GM23338 (cell line): ENCODE data around the gene PANK1. TPM values are rescaled to one million over a fixed set of nuclear protein-coding genes. Genes with fewer than 3 reads are reported as not detected.

Experiments used
- ATAC-seq: fragments of 200-7000 bp; cut with Tn5 transposase; 3 replicates; pipeline ENCODE4 v1.9.1; 2020
- DNase-seq: peaks from one replicate; pipeline ENCODE4 v3.0.0-alpha.2; 2015; ENCODE audit warnings: low spot score
- H2AFZ ChIP-seq: fragments of 200-600 bp; sonication (generic); 2 replicates; pipeline ENCODE4 v1.8.0; 2016; ENCODE audit warnings: antibody characterized with exemption, mild to moderate bottlenecking, moderate library complexity
- H3F3A ChIP-seq: fragments of 200-600 bp; sonication (generic); replicated peaks from 2 replicates; pipeline ENCODE4 v1.8.0; 2017; ENCODE audit warnings: antibody characterized with exemption, mixed run types, low read depth
- H3K27ac ChIP-seq: fragments of 200-600 bp; sonication (generic); 2 replicates; pipeline ENCODE4 v1.6.1; 2016; ENCODE audit warnings: low read depth
- H3K27me3 ChIP-seq: fragments of 200-600 bp; sonication (generic); 2 replicates; pipeline ENCODE4 v1.8.0; 2016; ENCODE audit warnings: mild to moderate bottlenecking, mixed run types, moderate library complexity; ENCODE audit not compliant: insufficient read depth
- H3K36me3 ChIP-seq: fragments of 200-600 bp; sonication (generic); 2 replicates; pipeline ENCODE4 v1.8.0; 2016; ENCODE audit warnings: mild to moderate bottlenecking; ENCODE audit not compliant: insufficient read depth
- H3K4me1 ChIP-seq: fragments of 200-600 bp; sonication (generic); 2 replicates; pipeline ENCODE4 v1.8.0; 2016; ENCODE audit warnings: mild to moderate bottlenecking, moderate library complexity; ENCODE audit not compliant: insufficient read depth
- H3K4me2 ChIP-seq: fragments of 200-600 bp; sonication (generic); 2 replicates; pipeline ENCODE4 v1.7.1; 2017; ENCODE audit warnings: mixed run types
- H3K4me3 ChIP-seq: fragments of 200-600 bp; sonication (generic); 2 replicates; pipeline ENCODE4 v1.6.1; 2016; ENCODE audit warnings: mixed run types
- H3K79me2 ChIP-seq: fragments of 200-600 bp; sonication (generic); replicated peaks from 2 replicates; pipeline ENCODE4 v1.8.0; 2017; ENCODE audit warnings: mild to moderate bottlenecking; ENCODE audit not compliant: insufficient read depth
- H3K9me2 ChIP-seq: fragments of 200-600 bp; sonication (generic); 2 replicates; pipeline ENCODE4 v1.8.0; 2017; ENCODE audit not compliant: insufficient read depth
- H4K20me1 ChIP-seq: fragments of 200-600 bp; sonication (generic); replicated peaks from 2 replicates; pipeline ENCODE4 v1.8.0; 2017; ENCODE audit warnings: mild to moderate bottlenecking; ENCODE audit not compliant: insufficient read depth
- H3K27ac Mint-ChIP-seq: 2 replicates; pipeline ENCODE4 v1.8.0; 2020; ENCODE audit warnings: inconsistent platforms, mild to moderate bottlenecking, moderate library complexity, mixed read lengths
- H3K27me3 Mint-ChIP-seq: 3 replicates; pipeline ENCODE4 v1.8.0; 2022; ENCODE audit warnings: low read depth, mild to moderate bottlenecking, moderate library complexity, mixed read lengths, inconsistent platforms; ENCODE audit not compliant: insufficient read depth, poor library complexity
- H3K36me3 Mint-ChIP-seq: 3 replicates; pipeline ENCODE4 v1.8.0; 2021; ENCODE audit warnings: low read depth, mild to moderate bottlenecking, inconsistent platforms, moderate library complexity, mixed read lengths
- H3K4me1 Mint-ChIP-seq: 3 replicates; pipeline ENCODE4 v1.8.0; 2020; ENCODE audit warnings: mild to moderate bottlenecking, inconsistent platforms, mixed read lengths
- H3K4me3 Mint-ChIP-seq: 3 replicates; pipeline ENCODE4 v1.8.0; 2021; ENCODE audit warnings: moderate library complexity, mild to moderate bottlenecking, inconsistent platforms, mixed read lengths
- H3K9me3 Mint-ChIP-seq: 3 replicates; pipeline ENCODE4 v1.8.0; 2020; ENCODE audit warnings: moderate library complexity, mild to moderate bottlenecking, inconsistent platforms, mixed read lengths
- CREB1 ChIP-seq: fragments of 250-450 bp; sonication (Bioruptor Pico); IDR thresholded peaks from 2 replicates; pipeline ENCODE4 v1.5.0; 2020; ENCODE audit warnings: low read depth, mild to moderate bottlenecking, moderate library complexity
- EZH2 ChIP-seq: fragments of 200-600 bp; sonication (generic); IDR thresholded peaks from one replicate; pipeline ENCODE4 v1.8.0; 2017; ENCODE audit warnings: antibody characterized with exemption, mild to moderate bottlenecking, low read depth; ENCODE audit not compliant: unreplicated experiment
- EZH2phosphoT487 ChIP-seq: fragments of 200-600 bp; sonication (generic); IDR thresholded peaks from one replicate; pipeline ENCODE4 v1.8.1; 2018; ENCODE audit warnings: antibody characterized with exemption; ENCODE audit not compliant: unreplicated experiment
- JUNB ChIP-seq: IDR thresholded peaks from one replicate; pipeline ENCODE4 v1.6.1; 2016; ENCODE audit warnings: antibody characterized with exemption; ENCODE audit not compliant: unreplicated experiment
- NANOG ChIP-seq: IDR thresholded peaks from 2 replicates; pipeline ENCODE4 v1.6.1; 2016; ENCODE audit warnings: antibody characterized with exemption, borderline replicate concordance
- POLR2AphosphoS5 ChIP-seq: IDR thresholded peaks from 2 replicates; pipeline ENCODE4 v1.6.1; 2016; ENCODE audit warnings: antibody characterized with exemption, low read depth
- REST ChIP-seq: IDR thresholded peaks from one replicate; pipeline ENCODE4 v1.6.1; 2018; ENCODE audit warnings: antibody characterized with exemption; ENCODE audit not compliant: unreplicated experiment
- STAT1 ChIP-seq: IDR thresholded peaks from one replicate; pipeline ENCODE4 v1.6.1; 2016; ENCODE audit warnings: antibody characterized with exemption; ENCODE audit not compliant: unreplicated experiment
- ZNF114 ChIP-seq: fragments of 250-450 bp; sonication (Bioruptor Pico); IDR thresholded peaks from 2 replicates; pipeline ENCODE4 v1.5.0; 2020; ENCODE audit warnings: mild to moderate bottlenecking, moderate library complexity
- ZNF331 ChIP-seq: fragments of 250-450 bp; sonication (Bioruptor Pico); IDR thresholded peaks from 2 replicates; pipeline ENCODE4 v1.5.0; 2020; ENCODE audit warnings: low read depth, mild to moderate bottlenecking, moderate library complexity
- polyA plus RNA-seq: library from polyadenylated mRNA; unstranded; fragments of >200 nt; fragmentation: Nextera tagmentation; extraction: Ambion mirVana; gene quantifications from 2 replicates; pipeline ENCODE4 v1.2.1, GENCODE V29; 2016
- total RNA-seq: library from RNA; depleted of rRNA; stranded (reverse); fragments of >200 nt; shearing (Covaris generic); gene quantifications from 2 replicates; pipeline ENCODE4 v1.2.3, GENCODE V29; 2014
- TF ChIP-seq, protein P1 (sequence below): fragments of 250-450 bp; sonication (Bioruptor Pico); IDR thresholded peaks from 2 replicates; pipeline ENCODE4 v1.5.0; 2020; ENCODE audit warnings: mild to moderate bottlenecking, moderate library complexity
- TF ChIP-seq, protein P2 (sequence below): IDR thresholded peaks from 2 replicates; pipeline ENCODE4 v1.6.1; 2016; ENCODE audit warnings: antibody characterized with exemption
- TF ChIP-seq, protein P3 (sequence below), 2 experiments: fragments of 200-600 bp in 1 of 2; sonication (generic) in 1 of 2; conservative IDR thresholded peaks; 2 replicates each; pipeline versions ENCODE4 v1.5.1 to v1.6.1; 2016 to 2017; ENCODE audit warnings: antibody characterized with exemption in 2 of 2, low read depth in 2 of 2, mild to moderate bottlenecking in 2 of 2, moderate library complexity in 1 of 2

PANK1 gene
- total and polyA plus RNA-seq, 2 experiments from 2014 or later = 15.2 to 44.7 TPM

GRCh38 chr10:89535171-89536012 lies 109.7 kb downstream of the PANK1 start, which contains the start of gene SLC16A12:
TSS of gene SLC16A12 (minus strand) at chr10:89535594. CDS start at chr10:89462578, 73,016 bp downstream.
- Histone ChIP-seq H3F3A (peaks cover 13% of the 10 kb centered on the region), H4K20me1 (no peaks in the 10 kb centered on the region), H3K79me2 (no peaks in the 10 kb centered on the region), H3K4me3 (peak within 1 kb of the TSS; percentile 67), H3K9me2 (no peaks in the 10 kb centered on the region), H3K4me2 (peak within 1 kb of the TSS; percentile 91), H3K27me3 (peaks cover 65% of the 10 kb centered on the region), H3K4me1 (peaks cover 45% of the 10 kb centered on the region), H3K36me3 (no peaks in the 10 kb centered on the region), H3K27ac (no peak within 1 kb of the TSS), H2AFZ (peak within 1 kb of the TSS; percentile 85)
- Mint-ChIP-seq H3K4me1 (peaks cover 37% of the 10 kb centered on the region), H3K36me3 (no peaks in the 10 kb centered on the region), H3K4me3 (peak within 1 kb of the TSS; percentile 67), H3K27ac (no peak within 1 kb of the TSS), H3K27me3 (peaks cover 24% of the 10 kb centered on the region), H3K9me3 (no peaks in the 10 kb centered on the region)
- DNase-seq (peak; percentile 78), ATAC-seq (peak; percentile 83)
- TF ChIP-seq CREB1 (no peak), ZNF114 (no peak), POLR2AphosphoS5 (no peak), STAT1 (no peak), JUNB (no peak), NANOG (no peak), EZH2phosphoT487 (no peak), EZH2 (no peak), ZNF331 (no peak), REST (no peak)
- TF ChIP-seq, protein P1, sequence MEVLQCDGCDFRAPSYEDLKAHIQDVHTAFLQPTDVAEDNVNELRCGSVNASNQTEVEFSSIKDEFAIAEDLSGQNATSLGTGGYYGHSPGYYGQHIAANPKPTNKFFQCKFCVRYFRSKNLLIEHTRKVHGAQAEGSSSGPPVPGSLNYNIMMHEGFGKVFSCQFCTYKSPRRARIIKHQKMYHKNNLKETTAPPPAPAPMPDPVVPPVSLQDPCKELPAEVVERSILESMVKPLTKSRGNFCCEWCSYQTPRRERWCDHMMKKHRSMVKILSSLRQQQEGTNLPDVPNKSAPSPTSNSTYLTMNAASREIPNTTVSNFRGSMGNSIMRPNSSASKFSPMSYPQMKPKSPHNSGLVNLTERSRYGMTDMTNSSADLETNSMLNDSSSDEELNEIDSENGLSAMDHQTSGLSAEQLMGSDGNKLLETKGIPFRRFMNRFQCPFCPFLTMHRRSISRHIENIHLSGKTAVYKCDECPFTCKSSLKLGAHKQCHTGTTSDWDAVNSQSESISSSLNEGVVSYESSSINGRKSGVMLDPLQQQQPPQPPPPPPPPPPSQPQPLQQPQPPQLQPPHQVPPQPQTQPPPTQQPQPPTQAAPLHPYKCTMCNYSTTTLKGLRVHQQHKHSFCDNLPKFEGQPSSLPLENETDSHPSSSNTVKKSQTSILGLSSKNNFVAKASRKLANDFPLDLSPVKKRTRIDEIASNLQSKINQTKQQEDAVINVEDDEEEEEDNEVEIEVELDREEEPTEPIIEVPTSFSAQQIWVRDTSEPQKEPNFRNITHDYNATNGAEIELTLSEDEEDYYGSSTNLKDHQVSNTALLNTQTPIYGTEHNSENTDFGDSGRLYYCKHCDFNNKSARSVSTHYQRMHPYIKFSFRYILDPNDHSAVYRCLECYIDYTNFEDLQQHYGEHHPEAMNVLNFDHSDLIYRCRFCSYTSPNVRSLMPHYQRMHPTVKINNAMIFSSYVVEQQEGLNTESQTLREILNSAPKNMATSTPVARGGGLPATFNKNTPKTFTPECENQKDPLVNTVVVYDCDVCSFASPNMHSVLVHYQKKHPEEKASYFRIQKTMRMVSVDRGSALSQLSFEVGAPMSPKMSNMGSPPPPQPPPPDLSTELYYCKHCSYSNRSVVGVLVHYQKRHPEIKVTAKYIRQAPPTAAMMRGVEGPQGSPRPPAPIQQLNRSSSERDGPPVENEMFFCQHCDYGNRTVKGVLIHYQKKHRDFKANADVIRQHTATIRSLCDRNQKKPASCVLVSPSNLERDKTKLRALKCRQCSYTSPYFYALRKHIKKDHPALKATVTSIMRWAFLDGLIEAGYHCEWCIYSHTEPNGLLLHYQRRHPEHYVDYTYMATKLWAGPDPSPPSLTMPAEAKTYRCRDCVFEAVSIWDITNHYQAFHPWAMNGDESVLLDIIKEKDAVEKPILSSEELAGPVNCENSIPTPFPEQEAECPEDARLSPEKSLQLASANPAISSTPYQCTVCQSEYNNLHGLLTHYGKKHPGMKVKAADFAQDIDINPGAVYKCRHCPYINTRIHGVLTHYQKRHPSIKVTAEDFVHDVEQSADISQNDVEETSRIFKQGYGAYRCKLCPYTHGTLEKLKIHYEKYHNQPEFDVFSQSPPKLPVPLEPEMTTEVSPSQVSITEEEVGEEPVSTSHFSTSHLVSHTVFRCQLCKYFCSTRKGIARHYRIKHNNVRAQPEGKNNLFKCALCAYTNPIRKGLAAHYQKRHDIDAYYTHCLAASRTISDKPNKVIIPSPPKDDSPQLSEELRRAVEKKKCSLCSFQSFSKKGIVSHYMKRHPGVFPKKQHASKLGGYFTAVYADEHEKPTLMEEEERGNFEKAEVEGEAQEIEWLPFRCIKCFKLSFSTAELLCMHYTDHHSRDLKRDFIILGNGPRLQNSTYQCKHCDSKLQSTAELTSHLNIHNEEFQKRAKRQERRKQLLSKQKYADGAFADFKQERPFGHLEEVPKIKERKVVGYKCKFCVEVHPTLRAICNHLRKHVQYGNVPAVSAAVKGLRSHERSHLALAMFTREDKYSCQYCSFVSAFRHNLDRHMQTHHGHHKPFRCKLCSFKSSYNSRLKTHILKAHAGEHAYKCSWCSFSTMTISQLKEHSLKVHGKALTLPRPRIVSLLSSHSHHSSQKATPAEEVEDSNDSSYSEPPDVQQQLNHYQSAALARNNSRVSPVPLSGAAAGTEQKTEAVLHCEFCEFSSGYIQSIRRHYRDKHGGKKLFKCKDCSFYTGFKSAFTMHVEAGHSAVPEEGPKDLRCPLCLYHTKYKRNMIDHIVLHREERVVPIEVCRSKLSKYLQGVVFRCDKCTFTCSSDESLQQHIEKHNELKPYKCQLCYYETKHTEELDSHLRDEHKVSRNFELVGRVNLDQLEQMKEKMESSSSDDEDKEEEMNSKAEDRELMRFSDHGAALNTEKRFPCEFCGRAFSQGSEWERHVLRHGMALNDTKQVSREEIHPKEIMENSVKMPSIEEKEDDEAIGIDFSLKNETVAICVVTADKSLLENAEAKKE (CRISPR knock-in tag) = no peak
- TF ChIP-seq, protein P2, sequence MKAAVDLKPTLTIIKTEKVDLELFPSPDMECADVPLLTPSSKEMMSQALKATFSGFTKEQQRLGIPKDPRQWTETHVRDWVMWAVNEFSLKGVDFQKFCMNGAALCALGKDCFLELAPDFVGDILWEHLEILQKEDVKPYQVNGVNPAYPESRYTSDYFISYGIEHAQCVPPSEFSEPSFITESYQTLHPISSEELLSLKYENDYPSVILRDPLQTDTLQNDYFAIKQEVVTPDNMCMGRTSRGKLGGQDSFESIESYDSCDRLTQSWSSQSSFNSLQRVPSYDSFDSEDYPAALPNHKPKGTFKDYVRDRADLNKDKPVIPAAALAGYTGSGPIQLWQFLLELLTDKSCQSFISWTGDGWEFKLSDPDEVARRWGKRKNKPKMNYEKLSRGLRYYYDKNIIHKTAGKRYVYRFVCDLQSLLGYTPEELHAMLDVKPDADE = no peak
- TF ChIP-seq, protein P3, sequence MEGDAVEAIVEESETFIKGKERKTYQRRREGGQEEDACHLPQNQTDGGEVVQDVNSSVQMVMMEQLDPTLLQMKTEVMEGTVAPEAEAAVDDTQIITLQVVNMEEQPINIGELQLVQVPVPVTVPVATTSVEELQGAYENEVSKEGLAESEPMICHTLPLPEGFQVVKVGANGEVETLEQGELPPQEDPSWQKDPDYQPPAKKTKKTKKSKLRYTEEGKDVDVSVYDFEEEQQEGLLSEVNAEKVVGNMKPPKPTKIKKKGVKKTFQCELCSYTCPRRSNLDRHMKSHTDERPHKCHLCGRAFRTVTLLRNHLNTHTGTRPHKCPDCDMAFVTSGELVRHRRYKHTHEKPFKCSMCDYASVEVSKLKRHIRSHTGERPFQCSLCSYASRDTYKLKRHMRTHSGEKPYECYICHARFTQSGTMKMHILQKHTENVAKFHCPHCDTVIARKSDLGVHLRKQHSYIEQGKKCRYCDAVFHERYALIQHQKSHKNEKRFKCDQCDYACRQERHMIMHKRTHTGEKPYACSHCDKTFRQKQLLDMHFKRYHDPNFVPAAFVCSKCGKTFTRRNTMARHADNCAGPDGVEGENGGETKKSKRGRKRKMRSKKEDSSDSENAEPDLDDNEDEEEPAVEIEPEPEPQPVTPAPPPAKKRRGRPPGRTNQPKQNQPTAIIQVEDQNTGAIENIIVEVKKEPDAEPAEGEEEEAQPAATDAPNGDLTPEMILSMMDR (conservative IDR thresholded peaks at IDR 0.05; ENCODE audit: low read depth in 2 of 2) = no peak
